ENCODE results near the gene AFF1.
"Not testable (repeated sequence)": the region's sequence is repeated elsewhere in the genome, so short reads cannot be mapped to it uniquely, and the experiment has no call there.

Gene AFF1

GRCh38 chr4:87121341-87122065, 186.7 kb downstream of the AFF1 start:
- DNase-seq = peak; percentile 36

GRCh38 chr4:87122252-87122651, 187.4 kb downstream of the AFF1 start:
- peak; percentile 31 for DNase-seq

GRCh38 chr4:87126056-87126455, 191.2 kb downstream of the AFF1 start:
- no peak for DNase-seq

- DNase-seq = no peak
These were observed 193.3 kb downstream of the AFF1 start for GRCh38 chr4:87128006-87128705.

- no peak for DNase-seq
These were observed 194.9 kb downstream of the AFF1 start for GRCh38 chr4:87129681-87130080.

- no peak for DNase-seq
These were observed 196.3 kb downstream of the AFF1 start for GRCh38 chr4:87130985-87131703.

GRCh38 chr4:87132035-87132434, 197.2 kb downstream of the AFF1 start:
- DNase-seq = no peak

DNA sequence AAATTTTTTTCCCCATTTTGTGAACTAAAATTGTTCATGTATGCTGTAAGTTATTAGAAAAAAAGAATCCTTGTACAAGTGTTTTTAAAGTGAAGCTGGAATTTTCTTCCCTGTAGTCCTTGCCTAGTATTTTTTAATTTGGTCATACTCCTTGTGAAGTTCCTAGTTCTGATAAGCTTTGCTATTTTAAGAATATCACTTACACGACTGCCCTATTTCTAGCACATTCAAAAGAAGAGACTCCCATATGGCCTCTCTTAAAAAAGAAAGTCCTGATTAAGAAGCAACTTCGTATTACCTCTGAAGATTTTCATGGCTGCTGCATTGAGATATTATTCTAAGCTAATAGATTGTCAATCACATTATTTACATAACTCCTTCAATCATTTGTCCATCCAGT, 198.4 kb downstream of the AFF1 start:
- DNase-seq = no peak

DNA sequence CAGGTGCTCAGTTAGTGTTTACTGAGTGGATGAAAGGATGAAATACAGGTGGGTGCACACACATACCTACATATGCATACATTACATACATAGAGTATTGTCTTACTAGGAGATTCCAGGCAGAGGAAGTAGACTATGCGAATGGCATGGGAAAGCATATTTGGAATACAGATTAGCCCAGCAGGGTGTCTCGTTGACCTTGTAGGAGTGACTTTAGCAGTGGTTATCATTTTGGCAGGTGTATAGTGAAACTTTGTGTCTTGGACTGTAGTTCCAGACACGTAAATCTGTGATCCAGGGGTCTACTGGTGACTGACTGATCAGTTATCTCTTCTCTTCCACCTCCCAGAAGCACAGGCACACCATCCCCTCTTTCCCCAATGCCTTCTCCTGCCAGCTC, 199.3 kb downstream of the AFF1 start:
- no peak for DNase-seq

GRCh38 chr4:87141428-87141827, 206.6 kb downstream of the AFF1 start:
- no peak for DNase-seq

DNA sequence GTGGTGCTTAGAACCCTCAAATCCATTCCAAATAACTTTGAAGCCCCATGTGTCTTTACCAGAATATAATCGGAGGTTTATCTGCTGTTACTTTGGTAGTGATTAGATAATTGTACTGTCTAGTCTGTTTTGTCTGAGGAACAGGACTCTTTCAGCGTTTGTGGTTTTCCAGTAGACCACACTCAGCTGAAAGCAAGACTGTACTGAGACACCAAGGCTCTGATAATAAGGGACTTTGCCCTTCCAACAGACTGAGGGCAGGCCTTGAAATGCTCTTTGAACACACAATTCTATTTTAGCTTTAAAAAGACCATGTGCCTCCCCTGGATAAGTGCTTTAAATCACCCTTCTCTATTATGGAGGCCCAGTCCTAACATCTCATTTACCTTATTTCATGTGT, 209.5 kb downstream of the AFF1 start:
- DNase-seq = no peak

DNA sequence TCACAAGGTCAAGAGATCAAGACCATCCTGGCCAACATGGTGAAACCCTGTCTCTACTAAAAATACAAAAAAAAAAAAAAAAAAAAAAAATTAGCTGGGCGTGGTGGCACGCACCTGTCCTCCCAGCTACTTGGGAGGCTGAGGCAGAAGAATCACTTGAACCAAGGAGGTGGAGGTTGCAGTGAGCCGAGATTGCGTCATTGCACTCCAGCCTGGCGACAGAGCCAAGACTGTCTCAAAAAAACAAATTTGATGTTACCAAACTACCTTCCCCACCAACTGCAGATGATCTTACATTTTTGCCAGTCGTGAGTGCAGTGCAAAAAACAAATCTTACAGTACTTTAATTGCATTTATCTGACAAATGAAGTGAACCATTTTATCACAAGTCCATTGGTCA, 211.1 kb downstream of the AFF1 start:
- DNase-seq = not testable (repeated sequence)

GRCh38 chr4:87147116-87147515, 212.3 kb downstream of the AFF1 start:
- no peak for DNase-seq

- DNase-seq = peak; percentile 76
These were observed 215.9 kb downstream of the AFF1 start for GRCh38 chr4:87150498-87151261.

DNA sequence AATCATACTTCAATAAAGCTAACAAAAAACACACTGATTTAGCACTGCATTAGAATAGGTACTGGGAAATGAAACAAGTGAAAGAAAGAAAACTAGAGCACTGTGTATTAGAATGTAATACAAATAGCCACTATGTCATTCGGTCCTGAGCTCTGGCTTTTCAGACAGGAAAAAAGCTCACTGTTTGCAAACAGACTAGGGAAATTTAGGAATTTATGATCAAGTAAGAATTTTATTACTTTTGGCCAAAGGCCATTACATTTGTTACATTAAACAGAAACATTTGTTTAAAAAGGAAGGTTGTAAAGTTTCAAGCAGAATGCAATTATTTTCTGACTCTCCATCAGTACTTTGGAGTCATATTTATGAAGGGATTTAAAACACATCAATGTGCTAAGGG, 216.9 kb downstream of the AFF1 start:
- DNase-seq = no peak

GRCh38 chr4:87152310-87153041, 217.7 kb downstream of the AFF1 start:
- DNase-seq = no peak

DNA sequence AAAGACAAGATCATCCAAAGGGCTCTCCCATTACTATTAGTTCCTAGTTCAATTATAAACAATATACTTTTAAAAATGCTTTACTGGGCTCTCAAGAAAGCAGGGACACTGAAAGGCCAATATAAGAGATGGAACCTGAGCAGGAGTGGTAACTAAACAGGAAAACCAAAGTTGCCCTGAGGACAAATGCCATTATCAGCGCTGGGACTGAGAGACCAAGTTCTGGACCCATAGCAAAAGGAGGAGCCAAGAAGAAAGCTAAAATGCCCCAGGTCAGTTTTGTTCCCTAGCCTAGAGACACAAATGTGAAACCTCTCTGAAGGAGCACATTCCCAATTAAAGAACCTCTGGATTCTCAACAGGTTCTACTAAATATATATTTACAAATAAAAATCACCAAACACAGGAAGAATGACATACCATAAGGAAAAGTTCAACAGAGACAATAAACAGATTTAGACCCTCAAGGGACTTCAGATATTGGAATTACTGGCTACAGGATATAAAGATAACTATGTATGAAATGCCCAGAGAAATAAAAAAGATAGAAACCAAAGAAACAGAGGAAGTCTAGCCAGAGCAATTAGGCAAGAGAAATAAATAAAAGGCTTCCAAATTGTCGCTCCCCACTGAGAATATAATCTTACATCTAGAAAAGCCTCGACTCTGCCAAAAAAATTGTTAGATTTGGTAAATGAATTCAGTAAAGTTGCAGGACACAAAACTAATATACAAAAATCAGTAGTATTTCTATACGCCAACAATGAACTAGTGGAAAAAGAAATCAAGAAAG, 218.5 kb downstream of the AFF1 start:
- no peak for DNase-seq

DNA sequence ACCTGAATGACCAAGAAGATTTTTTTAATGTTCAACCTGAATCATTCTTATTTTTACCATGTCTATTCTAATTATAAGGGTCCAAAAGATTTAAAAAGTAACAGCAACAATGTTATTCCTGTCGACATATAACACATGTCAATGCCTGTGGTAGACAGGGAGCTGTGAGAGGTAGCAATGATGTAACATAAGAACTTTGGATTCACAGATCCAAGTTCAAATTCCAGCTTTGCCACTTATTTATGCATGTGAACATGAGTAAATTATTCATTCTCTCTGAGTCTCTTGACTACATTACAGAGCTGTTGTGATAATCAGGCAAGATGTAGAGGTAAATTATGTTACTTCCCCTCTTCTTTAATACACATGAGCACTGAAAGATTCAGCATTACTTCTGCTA, 231.1 kb downstream of the AFF1 start:
- no peak for DNase-seq

DNA sequence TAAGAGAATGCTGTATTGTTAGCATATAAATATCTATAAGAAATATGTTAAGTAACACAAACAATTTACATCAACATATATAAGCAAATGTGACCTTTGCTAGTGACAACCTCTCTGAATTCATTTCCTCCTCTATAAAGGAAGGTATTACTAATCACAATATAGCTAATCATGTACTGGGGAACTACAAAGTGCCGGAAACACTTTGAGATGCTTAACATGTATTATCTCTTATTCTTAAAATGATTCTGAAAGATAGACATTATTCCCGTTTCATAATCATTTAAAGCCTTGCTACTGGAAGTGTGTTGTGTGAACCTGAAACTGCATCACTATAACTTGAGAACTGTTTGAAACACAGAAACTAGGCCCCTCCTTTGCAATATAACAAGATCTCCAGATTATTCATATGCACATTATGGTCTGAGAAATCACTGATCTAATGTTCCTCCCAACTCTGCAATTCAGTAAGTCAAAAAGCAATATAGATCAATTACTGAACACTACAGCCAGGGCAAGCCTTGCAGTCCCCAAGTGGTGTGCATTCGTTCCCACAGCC, 231.6 kb downstream of the AFF1 start:
- no peak for DNase-seq

GRCh38 chr4:87171944-87172343, 237.1 kb downstream of the AFF1 start:
- DNase-seq = no peak

- DNase-seq = no peak
These were observed 239.9 kb downstream of the AFF1 start for GRCh38 chr4:87174672-87175071.

Data from fibroblast of skin of scalp (primary cell).